NCI-H345 treated with DMSO at 0.1 percent for 48 hours (cell line): Measurements from ENCODE around the gene INPP5D.

ENCODE experiments used
- DNase-seq: peaks from one replicate; lab custom pipeline; 2025; ENCODE audit not compliant: unreplicated experiment; lab: John Stamatoyannopoulos, UW

The INPP5D gene

DNA sequence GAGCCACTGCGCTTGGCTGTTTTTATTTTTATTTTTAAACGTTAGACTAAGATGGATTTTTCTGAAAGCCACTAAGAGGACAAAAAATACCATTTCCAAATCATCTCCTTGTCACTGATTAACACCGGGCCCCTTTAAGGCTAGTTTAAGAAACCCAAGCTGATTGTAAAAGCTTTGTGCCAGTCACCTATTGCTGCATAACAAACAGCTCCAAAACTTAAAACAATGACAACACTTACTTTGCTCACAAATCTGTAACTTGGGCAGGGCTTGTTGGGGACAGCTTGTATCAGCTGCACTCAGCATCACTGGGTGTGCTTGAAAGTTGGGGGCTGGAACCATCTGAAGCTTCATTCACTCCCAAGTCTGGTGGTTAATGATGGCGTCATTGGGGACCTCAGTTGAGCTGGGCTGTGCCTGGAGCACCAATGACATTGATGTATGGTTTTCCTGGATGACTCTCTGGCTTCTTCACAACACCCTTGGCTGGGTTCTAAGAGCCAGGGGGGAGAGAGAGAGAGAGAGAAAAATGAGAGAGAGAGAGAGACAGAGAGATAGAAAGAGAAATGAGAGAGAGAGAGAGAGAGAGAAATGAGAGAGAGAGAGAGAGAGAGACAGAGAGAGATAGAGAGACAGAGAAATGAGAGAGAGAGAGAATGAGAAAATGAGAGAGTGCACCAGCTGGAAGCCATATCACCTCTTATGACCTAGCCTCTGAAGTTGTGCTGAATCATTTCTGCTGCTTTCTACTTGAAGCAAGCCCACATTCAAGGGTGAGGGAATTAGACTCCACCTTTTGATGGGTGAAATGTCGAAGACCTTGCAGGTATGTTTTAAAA is 165.3 kb downstream of the INPP5D start:
- DNase-seq, result no peak

DNA sequence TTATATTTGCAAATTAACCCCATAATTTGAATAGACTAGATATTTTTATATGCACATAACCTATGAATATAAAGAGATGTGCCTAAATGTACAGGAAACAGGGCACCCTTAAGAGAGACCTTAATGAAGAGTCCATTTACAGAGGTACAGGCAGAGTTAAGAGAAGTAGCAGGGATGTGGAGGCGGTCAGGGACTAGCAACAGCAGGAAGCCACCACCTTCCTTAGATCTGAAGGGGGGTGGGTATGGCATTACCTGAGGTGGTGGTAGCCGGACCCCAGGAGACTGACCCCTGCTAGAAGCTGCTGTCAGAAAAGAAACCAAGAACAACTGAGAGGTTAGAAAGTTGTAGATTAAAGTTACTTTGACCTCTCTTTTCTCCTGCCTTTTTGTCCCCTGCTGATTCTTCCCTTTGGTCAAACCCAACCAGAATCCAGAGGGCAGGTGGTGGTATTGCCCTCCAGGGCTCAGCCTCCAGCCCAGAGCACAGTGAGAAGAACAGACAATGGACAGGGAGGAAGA is 166.4 kb downstream of the INPP5D start:
- no peak for DNase-seq

GRCh38 chr2:233227346-233227978 is 167.3 kb downstream of the INPP5D start:
- DNase-seq, result no peak

DNA sequence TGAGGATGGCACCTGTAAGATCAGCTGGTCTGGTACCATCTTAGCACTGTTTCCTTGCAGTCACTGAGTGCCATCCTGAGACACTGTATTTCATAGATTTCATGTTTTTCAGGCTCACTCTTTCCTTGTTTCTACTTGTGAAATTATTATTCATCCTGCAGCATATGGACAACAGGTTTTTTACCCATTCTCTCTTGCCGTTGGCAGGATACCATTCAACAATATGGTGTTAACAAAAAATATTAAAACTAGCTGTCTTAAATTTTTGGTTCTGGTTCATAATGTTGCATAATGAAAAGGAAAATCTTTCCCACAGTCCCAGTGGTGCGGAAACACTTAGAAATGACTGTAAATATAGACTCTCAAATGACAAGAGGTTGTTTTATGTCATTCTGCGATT is 168.2 kb downstream of the INPP5D start:
- DNase-seq, result no peak

GRCh38 chr2:233233618-233234230 is 173.6 kb downstream of the INPP5D start:
- DNase-seq, result no peak

DNA sequence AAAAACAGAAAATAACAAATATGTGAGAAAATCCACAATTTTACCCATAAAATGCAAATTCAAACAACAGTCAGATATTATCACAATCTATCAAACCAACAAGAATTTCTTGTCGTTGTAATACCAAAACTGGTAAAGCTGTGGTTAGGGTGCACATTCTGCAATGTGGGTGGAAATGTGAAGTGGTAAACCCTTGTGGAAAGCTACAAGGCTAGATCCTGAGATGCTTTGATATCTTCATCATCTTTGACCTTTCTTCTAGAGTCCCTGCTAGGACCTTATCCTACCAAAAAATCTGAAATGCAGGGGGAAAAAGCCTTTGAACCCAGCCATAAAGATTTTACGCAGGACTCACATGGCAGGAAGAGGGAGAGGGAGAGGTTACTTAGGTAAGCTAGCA is 174.1 kb downstream of the INPP5D start:
- DNase-seq, result no peak

DNA sequence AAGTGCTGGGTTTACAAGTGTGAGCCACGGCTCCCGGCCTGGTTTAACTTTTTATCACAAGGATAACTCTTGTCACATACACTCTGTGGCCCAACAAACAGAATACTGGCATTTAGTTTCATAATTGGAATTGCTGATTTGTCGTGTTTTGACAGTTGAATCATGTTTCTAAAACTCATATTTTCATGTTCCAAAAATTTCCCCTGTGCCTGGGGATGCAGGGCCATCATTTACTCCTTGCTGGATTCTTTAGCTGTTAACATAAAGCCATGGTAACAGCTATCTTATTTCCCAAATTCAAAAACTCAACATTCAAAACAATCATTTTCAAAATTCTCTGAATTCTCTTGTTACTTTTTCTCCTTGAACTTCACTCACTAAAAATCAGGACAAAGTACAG is 174.9 kb downstream of the INPP5D start:
- DNase-seq, result no peak

DNA sequence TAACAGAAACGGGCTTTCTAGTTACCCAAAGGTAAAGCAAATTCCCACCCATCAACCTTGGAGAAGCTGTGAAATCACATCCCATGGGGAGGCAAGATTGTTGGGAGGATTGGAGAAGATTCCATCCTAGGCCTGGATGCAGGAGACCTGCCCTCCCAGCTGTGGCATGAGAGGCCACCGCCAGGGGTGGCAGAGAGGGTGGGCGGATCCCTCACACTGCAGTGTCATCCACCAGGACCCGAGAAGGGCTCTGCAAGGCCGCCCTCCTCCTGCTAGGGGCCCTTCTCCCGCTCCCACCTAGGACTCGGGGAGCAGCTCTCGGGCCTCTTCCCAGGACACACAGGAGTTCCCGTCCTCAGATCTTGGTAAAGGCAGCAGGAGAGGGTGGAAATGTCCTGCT is 175.8 kb downstream of the INPP5D start:
- DNase-seq, result no peak

- no peak for DNase-seq
Observed at GRCh38 chr2:233236820-233237589, 176.9 kb downstream of the INPP5D start.

- no peak for DNase-seq
Observed at GRCh38 chr2:233240897-233241296, 180.8 kb downstream of the INPP5D start.

GRCh38 chr2:233241803-233242202 is 181.7 kb downstream of the INPP5D start:
- no peak for DNase-seq

DNA sequence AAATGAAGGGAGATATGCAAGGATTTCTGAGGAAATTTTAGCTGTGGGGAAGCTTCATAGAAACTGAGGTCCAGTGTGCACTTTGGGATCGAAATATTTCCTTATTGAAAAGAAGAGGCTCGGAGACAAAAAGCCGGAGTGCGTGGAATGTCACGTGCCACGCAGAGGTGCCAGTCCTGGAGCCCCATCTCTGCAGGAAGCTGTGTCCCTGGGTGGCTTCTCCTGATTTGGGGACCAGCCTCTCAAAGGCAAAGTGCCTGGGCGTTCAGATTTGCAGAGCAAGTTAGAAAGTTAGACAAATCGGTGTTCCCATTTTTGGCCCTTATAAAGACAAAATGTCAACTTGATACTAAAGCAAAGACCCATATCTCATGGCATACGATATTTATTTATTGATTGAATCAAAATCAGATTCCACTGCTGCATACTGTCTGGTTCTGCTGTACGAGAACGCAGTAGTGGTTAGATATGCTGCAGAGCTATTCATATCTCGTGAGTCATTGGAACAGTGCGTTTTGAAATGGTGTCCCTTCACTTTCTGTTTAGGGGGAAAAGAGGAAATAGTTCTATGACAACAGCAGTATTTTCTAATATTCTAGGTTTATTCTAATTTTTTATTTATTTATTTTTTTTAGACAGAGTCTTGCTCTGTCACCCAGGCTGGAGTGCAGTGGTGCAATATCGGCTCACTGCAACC is 182.2 kb downstream of the INPP5D start:
- DNase-seq, result no peak

DNA sequence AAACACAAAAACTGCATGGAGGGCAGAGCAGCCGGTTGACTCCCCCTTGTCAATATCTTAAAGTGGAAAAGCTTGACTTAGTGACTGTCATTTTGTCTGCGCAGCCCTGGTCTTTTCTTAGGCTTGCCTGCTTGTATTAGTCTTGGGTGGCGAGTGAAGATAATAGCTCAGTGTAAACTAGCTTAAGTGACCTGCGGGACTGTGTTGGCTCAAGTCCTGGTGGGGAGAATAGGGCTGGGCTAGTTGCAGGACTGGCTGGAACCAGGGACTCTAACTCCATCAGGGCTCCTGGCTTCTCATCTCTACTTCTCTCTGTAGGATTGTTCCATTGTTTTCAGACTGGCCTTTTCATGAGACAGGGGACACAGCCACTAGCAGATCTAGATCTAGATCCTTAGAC is 183.2 kb downstream of the INPP5D start:
- no peak for DNase-seq

DNA sequence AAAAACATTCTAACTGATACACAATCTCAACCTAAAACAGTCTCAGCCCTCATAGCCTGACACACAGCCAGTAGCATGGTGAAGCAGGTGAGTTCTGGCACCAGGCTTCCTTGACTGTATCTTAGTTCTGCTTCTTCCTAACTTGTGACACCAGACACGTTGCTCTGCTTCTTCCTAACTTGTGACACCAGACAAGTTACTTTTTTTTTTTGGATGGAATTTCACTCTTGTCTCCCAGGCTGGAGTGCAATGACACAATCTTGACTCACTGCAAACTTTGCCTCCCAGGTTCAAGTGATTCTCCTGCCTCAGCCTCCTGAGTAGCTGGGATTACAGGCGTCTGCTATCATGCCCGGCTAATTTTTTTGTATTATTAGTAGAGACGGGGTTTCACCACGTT is 184.7 kb downstream of the INPP5D start:
- no peak for DNase-seq

- no peak for DNase-seq
Observed at GRCh38 chr2:233245406-233245805, 185.3 kb downstream of the INPP5D start.

DNA sequence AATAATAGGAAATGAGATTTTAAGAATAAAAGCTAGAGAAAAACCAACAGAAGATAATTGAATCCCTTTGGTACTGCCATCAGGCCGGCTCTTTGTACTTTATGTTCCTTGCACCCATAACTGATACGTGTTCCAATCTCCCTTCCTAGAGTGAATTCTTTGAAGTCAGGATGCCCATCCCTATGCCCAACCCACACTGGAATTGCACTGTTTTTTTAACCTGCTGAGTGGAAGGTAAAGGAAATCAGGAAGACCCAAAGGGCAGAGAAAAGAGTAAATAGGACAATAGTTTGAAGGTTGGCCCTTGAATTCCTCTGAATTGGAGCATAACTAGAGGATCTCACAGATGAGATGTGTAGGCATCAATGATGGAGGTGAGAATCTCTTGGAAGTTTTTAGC is 187.0 kb downstream of the INPP5D start:
- no peak for DNase-seq

GRCh38 chr2:233247744-233248143 is 187.6 kb downstream of the INPP5D start:
- DNase-seq, result no peak

DNA sequence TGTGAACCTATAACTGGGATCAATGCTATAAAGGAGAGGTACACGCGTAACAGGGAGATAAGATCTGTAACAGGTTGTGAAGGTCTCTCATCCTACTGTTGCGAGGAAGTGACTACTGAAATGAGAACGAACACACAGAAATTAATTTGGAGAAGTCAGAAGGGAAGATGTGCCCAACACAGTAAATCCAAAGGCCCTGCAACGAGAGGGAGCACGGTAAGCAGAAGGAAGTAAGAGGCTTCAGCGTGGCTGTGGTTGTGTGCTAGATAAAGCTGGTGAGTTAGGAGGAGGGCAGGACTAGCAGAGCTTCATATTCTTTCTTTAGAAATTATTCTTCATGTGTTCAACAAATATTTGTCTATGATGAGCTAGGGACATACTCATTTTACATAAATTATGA is 188.9 kb downstream of the INPP5D start:
- DNase-seq, result no peak

DNA sequence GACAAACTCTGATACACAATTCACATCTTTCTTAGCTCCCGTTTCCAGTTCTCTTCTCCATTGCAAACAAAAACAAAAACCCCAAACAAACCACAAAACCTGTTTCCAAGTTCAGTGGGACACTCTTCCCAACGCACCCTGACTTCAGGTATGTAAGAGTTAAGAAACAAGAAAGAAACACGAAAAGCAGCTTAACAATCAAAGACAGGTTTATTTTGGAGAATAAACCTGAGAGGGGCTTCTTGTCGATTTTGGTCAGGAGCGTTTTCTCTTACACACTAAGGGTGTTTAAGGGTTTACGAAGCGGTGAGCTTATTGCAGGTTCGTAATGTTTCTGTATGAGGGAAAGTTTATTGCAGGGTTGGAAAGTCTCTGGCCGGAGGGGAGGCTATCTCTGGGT is 190.4 kb downstream of the INPP5D start:
- DNase-seq, result no peak

GRCh38 chr2:233250985-233251305 is 190.8 kb downstream of the INPP5D start:
- no peak for DNase-seq
